Astrocyte of the spinal cord (primary cell): ENCODE data around the gene CHERP.
A peak's percentile ranks its signal among the peaks of the same experiment; 100 is the strongest.
"Not testable (repeated sequence)": the region's sequence is repeated elsewhere in the genome, so short reads cannot be mapped to it uniquely, and the experiment has no call there.

Source experiments
- DNase-seq: peaks from one replicate; pipeline ENCODE4 v3.0.0; 2011; ENCODE audit warnings: low read depth, low spot score
- H3K4me3 ChIP-seq: 2 replicates; pipeline ENCODE4 v1.5.1; 2011; ENCODE audit warnings: low read depth, mild to moderate bottlenecking, low read length, moderate library complexity
- in situ Hi-C: cut with HindIII; loops from 2 replicates; pipeline ENCODE4 v1.10.0; 2017; ENCODE audit warnings: low sequenced_read_pairs
- TF ChIP-seq, protein P1 (sequence below): IDR thresholded peaks from 2 replicates; pipeline ENCODE4 v1.5.1; 2012; ENCODE audit warnings: low read depth, mild to moderate bottlenecking, low read length, inconsistent platforms

The CHERP gene

DNA sequence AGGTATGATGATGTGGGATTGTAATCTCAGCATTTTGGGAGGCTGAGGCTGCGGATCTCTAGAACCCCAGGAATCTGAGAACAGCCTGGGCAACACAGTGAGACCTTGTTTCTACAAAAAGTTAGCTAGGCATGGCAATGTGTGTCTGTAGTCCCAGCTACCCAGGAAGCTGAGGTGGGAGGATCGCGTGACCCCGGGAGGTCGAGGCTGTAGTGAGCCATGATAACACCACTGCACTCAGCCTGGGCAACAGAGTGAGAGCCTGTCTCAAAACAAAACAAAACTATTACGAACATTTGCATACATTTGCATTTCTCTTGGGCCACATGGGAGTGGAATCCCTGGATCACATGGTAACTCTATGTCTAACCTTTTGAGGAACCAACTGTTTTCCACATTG lies 44.4 kb downstream of the CHERP start:
- TF ChIP-seq, protein P1, sequence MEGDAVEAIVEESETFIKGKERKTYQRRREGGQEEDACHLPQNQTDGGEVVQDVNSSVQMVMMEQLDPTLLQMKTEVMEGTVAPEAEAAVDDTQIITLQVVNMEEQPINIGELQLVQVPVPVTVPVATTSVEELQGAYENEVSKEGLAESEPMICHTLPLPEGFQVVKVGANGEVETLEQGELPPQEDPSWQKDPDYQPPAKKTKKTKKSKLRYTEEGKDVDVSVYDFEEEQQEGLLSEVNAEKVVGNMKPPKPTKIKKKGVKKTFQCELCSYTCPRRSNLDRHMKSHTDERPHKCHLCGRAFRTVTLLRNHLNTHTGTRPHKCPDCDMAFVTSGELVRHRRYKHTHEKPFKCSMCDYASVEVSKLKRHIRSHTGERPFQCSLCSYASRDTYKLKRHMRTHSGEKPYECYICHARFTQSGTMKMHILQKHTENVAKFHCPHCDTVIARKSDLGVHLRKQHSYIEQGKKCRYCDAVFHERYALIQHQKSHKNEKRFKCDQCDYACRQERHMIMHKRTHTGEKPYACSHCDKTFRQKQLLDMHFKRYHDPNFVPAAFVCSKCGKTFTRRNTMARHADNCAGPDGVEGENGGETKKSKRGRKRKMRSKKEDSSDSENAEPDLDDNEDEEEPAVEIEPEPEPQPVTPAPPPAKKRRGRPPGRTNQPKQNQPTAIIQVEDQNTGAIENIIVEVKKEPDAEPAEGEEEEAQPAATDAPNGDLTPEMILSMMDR: no peak
- in situ Hi-C loops: no loop called here
- no peak for DNase-seq
- H3K4me3 ChIP-seq: no peak overlapping the region

DNA sequence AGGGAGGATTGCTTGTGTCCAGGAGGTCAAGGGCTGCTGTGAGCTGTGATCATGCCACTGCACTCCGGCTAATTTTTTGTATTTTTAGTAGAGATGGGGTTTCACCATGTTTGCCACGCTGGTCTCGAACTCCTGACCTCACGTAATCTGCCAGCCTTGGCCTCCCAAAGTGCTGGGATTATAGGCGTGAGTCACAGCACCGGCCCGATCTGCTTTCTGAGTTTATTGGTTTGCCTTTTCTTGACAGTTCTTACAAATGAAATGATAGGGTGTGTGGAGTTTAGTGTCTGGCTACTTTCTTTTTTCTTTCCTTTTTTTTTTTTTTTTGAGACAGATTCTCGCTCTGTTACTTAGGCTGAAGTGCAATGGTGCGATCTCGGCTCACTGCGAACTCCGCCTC lies 45.2 kb downstream of the CHERP start:
- peak overlapping the region; percentile 91 for H3K4me3 ChIP-seq
- in situ Hi-C loops: no loop called here
- TF ChIP-seq, protein P1: no peak
- DNase-seq: no peak

DNA sequence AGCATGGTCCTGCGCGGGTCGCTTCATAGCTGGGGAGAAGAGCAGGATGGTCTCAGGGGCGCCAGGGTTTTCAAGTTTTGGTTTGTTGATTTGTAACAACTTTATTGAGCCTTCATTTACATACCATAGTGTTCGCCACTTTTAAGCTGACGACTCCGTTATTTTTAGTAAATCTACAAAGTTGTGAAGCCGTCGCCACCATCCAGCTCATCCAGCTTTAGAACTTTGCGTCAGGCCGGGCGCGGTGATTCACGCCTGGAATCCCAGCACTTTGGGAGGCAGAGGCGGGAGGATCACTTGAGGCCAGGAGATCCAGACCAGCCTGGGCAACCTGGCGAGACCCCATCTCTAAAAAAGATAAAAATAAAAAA lies 45.6 kb downstream of the CHERP start:
- peak overlapping the region; percentile 91 for H3K4me3 ChIP-seq
- in situ Hi-C loops: no loop called here
- peak; percentile 48 for DNase-seq
- TF ChIP-seq, protein P1: no peak

DNA sequence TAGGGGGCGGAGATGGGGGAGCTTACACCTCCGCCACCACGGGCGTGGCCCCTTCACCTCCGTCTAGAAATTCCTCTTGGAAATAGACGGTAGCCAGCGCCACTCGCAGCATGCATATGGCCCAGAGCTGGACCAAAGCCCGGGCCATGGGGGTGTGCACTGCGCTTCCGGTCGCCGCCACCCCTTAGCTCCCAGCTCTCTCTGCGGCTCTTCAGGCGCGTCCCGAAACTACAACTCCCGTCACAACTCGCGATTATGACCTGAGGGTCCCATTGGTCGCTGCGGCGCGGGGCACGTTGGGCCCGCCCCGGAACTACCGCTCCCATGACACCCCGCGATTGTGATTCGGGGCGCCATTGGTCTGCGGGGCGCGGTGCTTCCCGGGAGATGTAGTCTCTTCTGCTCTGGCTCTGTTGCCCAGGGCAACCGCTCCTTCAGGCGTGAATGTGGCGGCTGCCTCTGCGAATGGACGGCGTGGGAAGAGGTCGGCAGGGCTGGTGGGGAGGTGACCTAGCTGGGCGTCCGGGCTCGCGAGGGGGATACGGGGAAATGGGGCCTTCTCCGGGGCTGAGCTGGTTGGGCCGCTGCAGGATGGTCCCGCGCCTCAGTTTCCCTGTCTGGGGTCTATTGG lies 46.1 kb downstream of the CHERP start, which contains the start of the genes C19orf44 and CALR3:
Gene C19orf44, plus strand, starts transcription at position 413 of the 631 bp plus-strand sequence. CDS start 4,399 bp downstream, outside the sequence.
Gene CALR3, minus strand, starts transcription at position 186 of the 631 bp plus-strand sequence. Its CDS starts 38 bp downstream, at position 148.
- TF ChIP-seq, protein P1: no peak
- in situ Hi-C loops: no loop called here

DNA sequence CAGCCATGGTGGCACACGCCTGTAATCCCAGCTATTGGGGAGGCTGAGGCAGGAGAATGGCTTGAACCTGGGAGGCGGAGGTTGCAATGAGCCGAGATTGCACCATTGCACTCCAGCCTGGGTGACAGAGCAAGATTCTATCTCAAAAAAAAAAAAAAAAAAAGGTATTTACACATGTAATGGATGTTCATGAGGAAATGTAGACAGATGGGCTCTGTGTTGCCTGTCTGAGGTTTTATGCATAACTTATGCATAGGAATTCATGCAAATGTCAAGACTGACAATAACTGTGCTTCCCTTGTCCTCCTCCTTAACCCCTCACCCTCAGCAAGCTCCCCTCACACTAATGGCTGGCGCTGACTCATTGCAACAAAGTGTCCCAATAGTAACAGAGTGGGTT lies 55.8 kb downstream of the CHERP start:
- DNase-seq, in situ Hi-C loops, H3K4me3 ChIP-seq: not testable (repeated sequence)

More for the DNA sequence above, 46.1 kb downstream of the CHERP start, which contains the start of the genes C19orf44 and CALR3:
- peak; percentile 99 for DNase-seq
- H3K4me3 ChIP-seq: peak within 1 kb of the TSS; percentile 91

DNA sequence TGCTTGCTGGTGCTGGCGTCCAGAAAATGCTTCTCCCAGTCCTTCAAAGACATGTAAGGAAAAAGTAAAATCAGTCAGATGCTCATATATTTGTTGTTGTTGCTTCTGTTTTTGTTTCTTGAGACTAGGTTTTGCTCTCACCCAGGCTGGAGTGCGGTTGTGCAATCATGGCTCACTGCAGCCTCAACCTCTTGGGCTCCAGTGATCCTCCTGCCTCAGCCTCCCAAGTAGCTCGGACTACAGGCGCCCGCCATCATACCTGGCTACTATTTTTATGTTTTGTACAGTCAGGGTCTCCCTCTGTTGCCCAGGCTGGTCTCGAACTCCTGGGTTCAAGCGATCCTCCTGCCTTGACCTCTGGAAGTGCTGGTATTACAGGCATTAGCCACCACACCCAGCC lies 59.5 kb downstream of the CHERP start:
- in situ Hi-C loops: no loop called here
- TF ChIP-seq, protein P1: no peak
- no peak overlapping the region for H3K4me3 ChIP-seq
- DNase-seq: no peak

DNA sequence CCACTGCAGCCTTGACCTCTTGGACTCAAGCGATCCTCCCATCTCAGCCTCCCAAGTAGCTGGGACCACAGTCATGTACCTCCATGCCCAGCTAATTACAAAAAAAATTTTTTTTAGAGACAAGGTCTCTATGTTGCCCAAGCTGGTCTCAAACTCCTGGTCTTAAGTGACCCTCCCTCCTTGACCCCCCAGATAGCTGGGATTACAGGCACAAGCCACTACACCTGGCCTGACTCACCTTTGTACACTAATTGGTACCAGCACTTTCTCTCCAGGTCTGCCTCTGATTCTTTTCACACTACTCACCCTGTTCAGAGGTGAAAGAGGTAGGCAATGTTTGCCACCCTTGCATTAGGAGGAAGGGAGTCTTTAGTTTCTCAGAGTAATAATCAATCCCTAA lies 64.9 kb downstream of the CHERP start:
- no peak overlapping the region for H3K4me3 ChIP-seq
- in situ Hi-C loops: no loop called here
- no peak for DNase-seq
- TF ChIP-seq, protein P1: no peak
